H54 (cell line): Measurements from ENCODE around the gene LDHAL6B.

Experiments used
- DNase-seq: peaks from one replicate; pipeline ENCODE4 v3.0.0; 2011; ENCODE audit warnings: low spot score, mixed read lengths; ENCODE audit not compliant: insufficient read length
- FAIRE-seq: peaks from 3 replicates; lab custom pipeline; 2011; peaks lifted over from hg19 to GRCh38; lab: Jason Lieb, UNC
- POLR2A ChIP-seq: IDR thresholded peaks from 2 replicates; pipeline ENCODE4 v1.6.1; 2011; ENCODE audit warnings: low read depth, mild to moderate bottlenecking, low read length

Gene LDHAL6B

GRCh38 chr15:59221511-59222505 is 15.2 kb downstream of the LDHAL6B start:
- TF ChIP-seq POLR2A, result no peak
- peak; percentile 45 for DNase-seq
- FAIRE-seq, result no peak

DNA sequence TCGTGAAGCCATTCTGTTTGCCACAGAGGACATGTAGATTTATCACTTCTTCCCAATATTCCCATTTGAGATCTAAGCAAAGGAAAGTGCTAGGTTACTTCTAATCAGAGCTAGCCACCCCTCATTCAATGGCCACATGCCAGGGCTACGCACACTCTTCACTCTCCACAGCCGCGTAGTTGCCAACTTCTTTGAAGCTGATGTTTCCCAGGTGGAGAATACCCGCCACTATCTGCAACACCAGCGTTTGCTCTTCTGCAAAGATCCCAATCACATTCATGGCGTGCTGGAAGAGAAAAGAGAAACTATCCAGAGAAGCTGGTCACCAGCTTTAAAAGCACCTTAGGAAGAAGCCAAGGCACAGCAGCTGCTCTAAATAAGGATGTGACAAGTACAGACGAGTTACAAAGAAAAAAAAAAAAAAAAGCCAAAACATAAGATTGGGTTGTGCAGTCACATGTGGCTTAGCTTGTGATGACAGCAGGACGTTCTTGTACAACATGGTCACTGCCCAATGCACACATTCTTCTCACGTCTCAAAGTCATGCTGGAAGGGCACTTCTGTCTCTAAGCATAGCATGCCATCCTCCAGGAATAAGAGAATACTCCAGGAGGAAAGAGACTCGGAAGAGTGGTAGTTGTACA is 16.4 kb downstream of the LDHAL6B start:
- TF ChIP-seq POLR2A, result no peak
- no peak for DNase-seq
- FAIRE-seq, result no peak

DNA sequence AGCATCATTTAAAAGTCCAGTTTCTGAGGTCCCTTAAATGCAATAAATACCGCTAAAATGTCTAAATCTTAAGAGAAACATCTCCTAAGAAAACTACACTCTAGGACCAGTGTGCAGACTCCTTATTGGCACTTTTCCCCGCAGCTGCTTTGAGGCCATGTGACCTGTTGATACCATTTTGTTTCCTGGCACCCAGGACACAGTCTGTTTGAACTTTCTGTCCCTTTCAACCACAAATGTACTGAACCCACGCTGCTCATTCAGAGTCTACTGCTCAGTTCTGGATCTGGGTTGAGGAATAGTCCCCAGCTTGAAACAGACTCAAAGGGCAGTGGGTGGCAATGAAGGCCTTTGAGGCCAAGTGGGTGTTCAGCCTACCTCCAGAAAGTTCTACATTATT is 17.1 kb downstream of the LDHAL6B start:
- no peak for DNase-seq
- FAIRE-seq, result no peak
- TF ChIP-seq POLR2A, result no peak

DNA sequence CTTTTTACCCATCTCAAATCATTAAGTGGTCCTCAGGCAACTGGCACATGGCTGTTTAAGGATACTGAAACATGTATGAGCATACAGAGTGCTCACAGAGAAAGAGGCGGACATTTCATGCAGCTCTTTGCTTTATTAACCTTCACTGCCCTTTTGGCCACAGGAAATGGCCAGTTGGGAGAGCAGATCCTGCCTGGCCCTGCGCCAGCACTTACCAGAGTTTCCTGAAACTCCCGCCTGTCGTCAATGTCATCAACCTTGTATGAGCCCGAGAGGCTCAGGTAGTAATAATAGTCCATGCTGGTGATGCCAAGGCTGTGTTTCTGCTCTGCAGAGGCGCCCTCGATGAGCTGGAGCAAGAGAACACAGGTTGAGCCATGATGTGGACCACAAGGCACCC is 17.8 kb downstream of the LDHAL6B start:
- no peak for DNase-seq
- FAIRE-seq, result no peak
- no peak for TF ChIP-seq POLR2A

DNA sequence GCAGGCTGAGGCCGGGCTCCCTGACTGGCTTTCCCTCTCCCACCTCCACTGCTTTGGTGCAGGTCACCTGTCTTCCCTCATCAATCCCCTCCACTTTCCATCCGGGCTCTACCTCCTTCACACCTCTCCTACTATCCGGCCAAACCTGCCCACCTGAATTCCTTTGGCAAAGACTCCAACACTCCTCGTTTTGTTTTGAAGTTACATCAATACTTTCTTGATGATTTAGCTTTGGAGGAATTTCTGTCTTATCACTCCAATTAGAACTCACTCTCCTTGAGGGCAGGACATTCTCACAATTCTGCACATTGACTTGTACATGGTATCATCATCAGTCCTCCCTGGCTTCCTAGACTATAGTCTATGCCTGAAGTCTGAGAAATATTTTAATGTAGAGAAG is 20.4 kb downstream of the LDHAL6B start:
- FAIRE-seq, result no peak
- DNase-seq, result no peak
- TF ChIP-seq POLR2A, result no peak

DNA sequence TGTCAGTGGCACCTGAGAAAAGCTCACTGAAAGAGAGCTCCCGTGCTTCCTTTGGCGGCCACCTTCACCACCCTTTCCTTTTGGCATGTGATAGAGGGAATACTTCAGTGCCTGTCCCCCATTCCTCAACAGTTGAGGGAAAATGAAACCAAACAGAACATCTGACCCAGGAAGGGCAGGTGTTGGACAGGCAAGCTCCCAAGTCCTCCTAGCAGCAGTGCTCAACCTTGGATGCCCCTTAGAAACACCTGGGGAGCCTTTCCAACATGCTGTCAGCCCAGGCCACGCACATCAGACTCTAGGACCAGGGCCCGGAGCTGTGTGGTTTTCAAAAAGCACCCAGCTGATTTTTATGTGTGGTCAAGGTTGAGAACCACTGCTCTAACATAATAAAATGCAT is 22.4 kb downstream of the LDHAL6B start:
- no peak for FAIRE-seq
- no peak for TF ChIP-seq POLR2A
- no peak for DNase-seq

GRCh38 chr15:59229453-59229852 is 22.8 kb downstream of the LDHAL6B start:
- no peak for DNase-seq
- FAIRE-seq, result no peak
- TF ChIP-seq POLR2A, result no peak

GRCh38 chr15:59230531-59231055 is 23.9 kb downstream of the LDHAL6B start:
- DNase-seq (no peak), FAIRE-seq (no peak)
- TF ChIP-seq POLR2A, result no peak

DNA sequence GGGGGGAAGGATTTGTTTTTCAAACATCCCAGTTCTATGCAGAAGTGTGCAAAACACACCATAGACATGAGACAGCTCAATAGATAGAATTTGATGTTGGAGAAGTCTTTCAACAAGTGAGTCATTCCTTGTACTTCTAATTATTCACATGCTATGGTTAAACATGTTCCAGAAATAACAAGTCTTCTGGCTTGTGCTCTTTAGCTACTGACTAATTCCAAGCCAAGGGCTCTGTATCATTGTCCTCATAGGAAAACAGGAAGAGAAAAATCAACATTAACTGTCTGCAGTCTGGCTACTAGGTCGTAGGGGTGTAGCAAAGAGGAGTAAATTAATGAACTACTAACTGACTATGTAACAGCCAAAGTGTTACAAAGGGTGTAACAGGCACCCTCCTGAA is 25.8 kb downstream of the LDHAL6B start:
- FAIRE-seq (peak; percentile 23), DNase-seq (peak; percentile 7)
- no peak for TF ChIP-seq POLR2A

DNA sequence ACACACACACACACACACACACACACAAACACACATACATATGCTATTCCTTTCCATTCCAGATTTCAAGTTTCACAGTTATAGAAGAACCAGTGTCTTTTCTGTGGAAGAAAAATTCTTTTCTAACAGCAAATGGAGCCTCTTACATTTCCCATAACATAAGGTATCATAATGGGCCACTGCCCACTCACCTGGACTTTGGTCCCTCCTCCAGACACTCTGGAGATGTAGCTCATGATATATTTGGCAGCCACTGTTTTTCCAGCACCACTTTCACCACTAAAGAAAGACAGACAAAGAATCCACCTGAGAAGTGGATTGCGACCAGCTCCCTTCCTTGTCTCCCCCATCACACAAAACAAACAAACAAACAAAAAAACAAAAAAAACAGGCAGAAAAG is 29.8 kb downstream of the LDHAL6B start:
- DNase-seq, result no peak
- FAIRE-seq, result no peak
- no peak for TF ChIP-seq POLR2A

DNA sequence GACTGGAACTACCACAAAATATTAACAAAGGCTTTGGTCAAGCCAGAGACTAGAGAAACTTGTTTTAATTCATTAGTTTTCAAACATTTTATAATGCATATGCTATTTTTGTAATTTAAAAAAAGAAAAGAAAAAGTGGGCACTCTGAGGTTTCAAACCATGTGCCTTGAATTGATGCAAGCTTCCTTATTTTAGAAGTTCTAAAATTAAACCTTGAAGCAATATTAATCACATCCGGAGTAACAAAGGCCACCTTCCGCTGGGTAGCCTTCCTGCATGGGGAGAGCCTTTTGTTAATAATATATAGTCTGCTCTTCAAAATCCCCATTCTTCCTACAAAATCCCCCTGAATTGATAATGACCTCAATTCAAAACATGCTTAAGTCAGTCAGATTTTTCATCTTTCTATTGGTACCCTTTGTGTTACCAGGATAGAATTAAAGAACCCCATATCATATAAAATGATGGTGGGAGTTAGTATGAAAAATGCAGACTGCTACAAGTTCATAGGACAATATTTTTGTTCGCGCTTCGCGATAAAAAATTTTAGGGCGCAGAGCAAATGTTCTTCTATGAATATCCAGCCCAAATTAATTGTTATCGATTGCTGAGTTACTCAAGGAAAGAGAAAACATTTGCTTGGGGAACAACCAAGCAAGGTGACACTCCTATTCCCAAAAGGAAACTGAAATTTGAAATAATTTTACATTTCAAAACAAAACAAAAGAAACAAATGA is 30.6 kb downstream of the LDHAL6B start:
- TF ChIP-seq POLR2A, result no peak

DNA sequence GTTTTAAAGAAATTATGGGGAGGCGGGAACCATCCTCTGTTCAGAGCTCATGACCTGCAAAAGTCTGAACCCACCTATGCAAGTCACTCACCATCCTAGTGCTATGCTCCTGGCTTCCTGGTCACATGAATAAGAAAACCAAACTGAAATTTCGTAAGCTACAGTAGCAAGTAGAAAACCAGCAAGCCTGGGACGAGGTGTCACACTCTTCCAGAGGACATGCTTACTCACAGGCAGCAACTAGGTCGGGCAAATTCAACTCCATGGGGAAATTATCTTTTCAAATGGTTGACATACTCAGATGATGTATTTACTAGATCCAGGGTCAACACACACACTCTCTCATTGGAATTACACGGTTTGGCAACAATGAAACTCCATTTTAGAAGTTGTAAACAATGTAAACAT is 31.3 kb downstream of the LDHAL6B start:
- no peak for FAIRE-seq
- no peak for DNase-seq
- TF ChIP-seq POLR2A, result no peak

More for the DNA sequence above, 30.6 kb downstream of the LDHAL6B start:
- no peak for DNase-seq
- no peak for FAIRE-seq

- FAIRE-seq (no peak), DNase-seq (no peak)
- TF ChIP-seq POLR2A, result no peak
These were observed 33.4 kb downstream of the LDHAL6B start for GRCh38 chr15:59240036-59240435.
